ENCODE data around the gene RNF180.
"Not testable (repeated sequence)": the region's sequence is repeated elsewhere in the genome, so short reads cannot be mapped to it uniquely, and the experiment has no call there.

The RNF180 gene

GRCh38 chr5:64398735-64399134 lies 233.1 kb downstream of the RNF180 start:
- not testable (repeated sequence) for DNase-seq

GRCh38 chr5:64407103-64407825 lies 241.6 kb downstream of the RNF180 start:
- not testable (repeated sequence) for DNase-seq

- no peak for DNase-seq
Observed at GRCh38 chr5:64417390-64417789, 251.7 kb downstream of the RNF180 start.

- DNase-seq: no peak
Observed at GRCh38 chr5:64418013-64418412, 252.4 kb downstream of the RNF180 start.
